Lower lobe of right lung (tissue), 2 donors: ENCODE data around the gene EPB41L3. TPM values are rescaled to one million over a fixed set of nuclear protein-coding genes. Genes with fewer than 3 reads are reported as not detected.
A peak's percentile ranks its signal among the peaks of the same experiment; 100 is the strongest.

ENCODE experiments used
- ATAC-seq, 2 donors: fragments of 200-7000 bp; cut with Tn5 transposase; one replicate each; pipeline ENCODE4 v1.9.1; 2020 to 2022; ENCODE audit warnings: mild to moderate bottlenecking in 2 of 2, moderate library complexity in 2 of 2
- DNase-seq: peaks from one replicate; pipeline ENCODE4 v3.0.0-alpha.2; 2020
- H3K27ac ChIP-seq: fragments of 200-600 bp; one replicate; pipeline ENCODE4 v1.8.0; 2022
- H3K27me3 ChIP-seq: fragments of 200-600 bp; one replicate; pipeline ENCODE4 v1.8.0; 2022; ENCODE audit warnings: low read depth
- H3K36me3 ChIP-seq: fragments of 200-600 bp; one replicate; pipeline ENCODE4 v1.8.0; 2022; ENCODE audit warnings: mild to moderate bottlenecking
- H3K4me1 ChIP-seq: fragments of 200-600 bp; one replicate; pipeline ENCODE4 v1.8.0; 2022
- H3K4me3 ChIP-seq: fragments of 200-600 bp; one replicate; pipeline ENCODE4 v1.8.0; 2022; ENCODE audit warnings: mild to moderate bottlenecking
- H3K9me3 ChIP-seq: fragments of 200-600 bp; one replicate; pipeline ENCODE4 v1.8.0; 2022
- CTCF ChIP-seq: fragments of 200-600 bp; IDR thresholded peaks from one replicate; pipeline ENCODE4 v1.8.0; 2022; ENCODE audit warnings: antibody characterized with exemption, mild to moderate bottlenecking
- intact Hi-C: fragments of 100-400 bp; cut with DNase I; formaldehyde crosslinking; loops from one replicate; pipeline ENCODE4 v1.11.0; 2022
- total RNA-seq: library from RNA; stranded (reverse); fragmentation: NEBNext Ultra II Directional; extraction: Animal tissue kit (Norgen Biotek cat#: 25700); gene quantifications from one replicate; pipeline ENCODE4 v1.2.1, GENCODE V29; 2021
- donor health status: DM: no; HTN: yes; CAD: no; lungs with severe emphysema.

The EPB41L3 gene
- total RNA-seq, 1 donor from 2014 or later = 72.5 TPM

GRCh38 chr18:5466256-5466655, 77.5 kb downstream of the EPB41L3 start:
- Histone ChIP-seq H3K27me3 (no peaks in the 10 kb centered on the region), H3K4me3 (no peak overlapping the region), H3K36me3 (no peaks in the 10 kb centered on the region), H3K27ac (no peak overlapping the region), H3K9me3 (no peaks in the 10 kb centered on the region), H3K4me1 (peaks cover 27% of the 10 kb centered on the region)
- no peak for DNase-seq
- TF ChIP-seq CTCF = no peak
- intact Hi-C loops = no loop called here
- peak; percentile 52 to 76 for ATAC-seq

DNA sequence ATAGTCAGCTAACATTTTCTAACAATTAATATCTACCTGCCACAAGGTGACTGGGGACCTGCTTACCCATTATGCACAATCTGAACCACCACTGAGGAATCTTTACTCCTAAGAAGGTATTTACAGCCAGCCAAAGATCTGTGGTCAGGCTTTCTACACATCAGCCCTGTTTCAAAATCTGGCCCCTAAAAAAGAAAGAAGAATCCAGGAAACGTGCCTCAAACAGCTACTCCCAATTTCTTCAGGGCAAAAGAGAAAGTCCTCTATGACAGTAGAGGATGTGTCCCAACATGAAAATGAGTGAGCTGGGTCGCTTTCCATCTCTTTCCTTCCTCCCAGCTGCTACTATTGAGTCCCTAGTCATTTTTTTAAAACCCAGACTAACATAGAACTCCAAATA, 79.5 kb downstream of the EPB41L3 start:
- no peaks in the 10 kb centered on the region for H3K27me3 ChIP-seq
- no peak overlapping the region for H3K27ac ChIP-seq
- intact Hi-C loops = no loop called here
- H3K36me3 ChIP-seq = no peaks in the 10 kb centered on the region
- ATAC-seq (no peak), DNase-seq (no peak)
- no peak overlapping the region for H3K4me3 ChIP-seq
- H3K4me1 ChIP-seq = peaks cover 27% of the 10 kb centered on the region
- TF ChIP-seq CTCF = no peak
- no peaks in the 10 kb centered on the region for H3K9me3 ChIP-seq

DNA sequence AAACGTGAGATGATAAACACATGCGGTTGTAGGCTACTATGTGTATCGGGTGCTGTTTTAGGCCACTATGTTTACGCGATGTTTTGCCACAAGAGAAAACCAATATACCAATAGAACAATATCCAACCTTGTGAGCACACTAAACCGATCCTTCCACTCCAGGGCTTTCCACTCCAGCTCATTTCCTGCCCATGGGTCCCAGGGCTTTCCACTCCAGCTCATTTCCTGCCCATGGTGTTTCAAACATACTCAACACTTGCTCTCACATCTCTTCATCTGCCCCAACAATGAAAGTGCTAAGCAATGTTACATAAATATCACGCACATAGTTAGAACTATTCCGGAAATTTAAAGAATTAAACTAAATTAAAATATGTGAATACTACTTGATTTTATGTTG, 80.0 kb downstream of the EPB41L3 start:
- Histone ChIP-seq H3K9me3 (no peaks in the 10 kb centered on the region), H3K36me3 (no peaks in the 10 kb centered on the region), H3K4me3 (no peak overlapping the region), H3K4me1 (peaks cover 27% of the 10 kb centered on the region), H3K27me3 (no peaks in the 10 kb centered on the region), H3K27ac (no peak overlapping the region)
- intact Hi-C loops = no loop called here
- DNase-seq (no peak), ATAC-seq (no peak)
- TF ChIP-seq CTCF = no peak

- intact Hi-C loops = no loop called here
- Histone ChIP-seq H3K36me3 (no peaks in the 10 kb centered on the region), H3K4me1 (peaks cover 27% of the 10 kb centered on the region), H3K4me3 (no peak overlapping the region), H3K27me3 (no peaks in the 10 kb centered on the region), H3K27ac (no peak overlapping the region), H3K9me3 (no peaks in the 10 kb centered on the region)
- ATAC-seq (peak; percentile 74 to 79), DNase-seq (peak; percentile 62)
- TF ChIP-seq CTCF = no peak
Measured at GRCh38 chr18:5463390-5463789, 80.4 kb downstream of the EPB41L3 start.

DNA sequence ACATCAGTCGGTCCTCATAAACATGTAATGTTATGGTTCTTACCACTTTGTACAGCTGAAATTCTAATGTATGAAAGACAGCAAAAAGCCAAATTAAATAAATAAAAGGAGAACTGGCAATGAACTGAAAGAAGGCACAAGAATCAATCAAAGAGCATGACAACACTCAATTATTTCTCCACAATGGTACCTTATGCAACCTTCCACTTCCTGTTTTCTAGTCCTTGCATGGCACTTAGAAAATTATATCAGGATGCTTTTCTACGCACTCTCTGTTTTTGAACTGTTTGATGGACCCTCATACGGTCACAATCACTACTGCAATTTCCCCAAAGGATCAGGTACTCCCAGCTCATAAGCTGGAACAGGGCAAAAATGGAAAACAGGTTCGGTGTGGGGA, 81.6 kb downstream of the EPB41L3 start:
- intact Hi-C loops = no loop called here
- no peak for ATAC-seq
- Histone ChIP-seq H3K27ac (no peak overlapping the region), H3K9me3 (no peaks in the 10 kb centered on the region), H3K27me3 (no peaks in the 10 kb centered on the region), H3K4me3 (no peak overlapping the region), H3K4me1 (peaks cover 27% of the 10 kb centered on the region), H3K36me3 (no peaks in the 10 kb centered on the region)
- TF ChIP-seq CTCF = no peak
- no peak for DNase-seq

DNA sequence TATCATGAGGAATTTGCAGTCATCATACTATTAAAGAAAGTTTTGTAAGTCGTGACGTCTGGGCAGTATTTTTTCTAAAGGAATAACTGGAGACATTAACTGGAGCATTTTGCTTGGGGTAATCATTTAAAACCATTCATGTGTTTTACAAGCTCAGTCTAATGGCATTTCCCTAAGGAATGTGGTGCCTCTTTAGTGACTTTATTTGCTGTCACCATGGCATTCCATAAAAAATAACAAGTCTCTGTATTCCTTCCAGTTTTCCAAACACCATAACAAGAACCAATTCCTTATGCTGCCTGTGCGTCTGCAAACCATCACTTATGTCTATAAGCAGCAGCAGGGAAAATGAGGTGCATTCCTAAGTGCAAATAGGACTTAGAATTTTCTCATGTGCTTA, 82.8 kb downstream of the EPB41L3 start:
- Histone ChIP-seq H3K36me3 (no peaks in the 10 kb centered on the region), H3K27ac (no peak overlapping the region), H3K4me1 (peaks cover 35% of the 10 kb centered on the region), H3K9me3 (no peaks in the 10 kb centered on the region), H3K27me3 (no peaks in the 10 kb centered on the region), H3K4me3 (no peak overlapping the region)
- TF ChIP-seq CTCF = no peak
- ATAC-seq (no peak), DNase-seq (no peak)
- intact Hi-C loops = no loop called here
